ENCODE data around the gene TPPP3.

Gene TPPP3

DNA sequence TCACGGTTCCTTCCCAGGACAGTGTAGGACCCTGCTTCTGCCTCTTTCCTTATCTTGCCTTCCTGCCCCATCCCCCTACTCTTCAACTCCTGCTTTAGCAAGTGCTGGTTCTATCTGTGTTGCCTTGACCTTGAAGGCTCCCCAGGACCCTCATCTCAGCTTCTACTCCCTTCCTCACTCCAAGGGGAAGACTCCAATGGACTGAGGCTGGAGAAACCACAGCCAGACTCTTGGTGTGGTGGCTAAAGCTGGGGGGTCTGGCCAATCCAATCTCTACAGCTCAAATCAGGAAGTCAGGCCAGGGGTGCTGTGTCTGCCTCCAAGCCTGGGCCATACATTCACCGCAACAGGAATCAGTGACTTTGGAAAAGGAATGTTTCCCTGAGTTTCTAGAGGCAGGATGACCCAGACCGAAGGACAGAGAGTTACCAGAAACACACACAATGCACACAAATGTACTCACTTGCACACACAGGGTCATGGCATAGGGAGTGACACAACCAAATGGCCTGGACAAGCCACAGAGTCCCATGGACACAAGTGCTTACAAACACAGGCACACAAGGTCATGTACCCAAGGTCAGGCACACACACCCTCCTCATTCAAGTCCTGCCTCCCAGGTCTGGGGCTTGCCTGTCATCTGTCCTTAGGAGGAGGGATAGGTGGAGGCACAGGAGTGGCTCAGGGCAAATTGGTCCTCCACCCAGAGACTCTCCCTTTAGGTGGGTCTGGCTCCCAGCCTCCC lies 35.9 kb upstream of the TPPP3 start:
- Histone ChIP-seq H3K79me2 (ENCODE audit: insufficient read depth, low read length) (no peaks in the 10 kb centered on the region), H3K27me3 (ENCODE audit: insufficient read depth, low read length) (peaks cover 20% of the 10 kb centered on the region; the same call in 1 of the 2 replicates), H3K4me2 (ENCODE audit: low read length) (no peak overlapping the region), H3K36me3 (ENCODE audit: insufficient read depth, low read length) (no peaks in the 10 kb centered on the region), H3K27ac (ENCODE audit: low read depth, low read length, poor library complexity, severe bottlenecking) (no peak overlapping the region), H4K20me1 (ENCODE audit: insufficient read depth, low read length) (no peaks in the 10 kb centered on the region), H3K4me1 (ENCODE audit: insufficient read depth, low read length, severe bottlenecking) (peaks cover 11% of the 10 kb centered on the region), H3K4me3 (ENCODE audit: low read depth, low read length, poor library complexity, severe bottlenecking) (no peak overlapping the region), H3K9ac (ENCODE audit: low read length) (no peak overlapping the region), H3K9me3 (ENCODE audit: low read length) (no peaks in the 10 kb centered on the region), H3K9me2 (ENCODE audit: low read depth, low read length) (no peaks in the 10 kb centered on the region), H3F3A (ENCODE audit: insufficient read depth, low read length) (no peaks in the 10 kb centered on the region), H2AFZ (ENCODE audit: low read length) (no peak overlapping the region)
- no peak for TF ChIP-seq EZH2 (IDR thresholded peaks at IDR 0.05; ENCODE audit: borderline replicate concordance, low read length)
- TF ChIP-seq, protein P1, sequence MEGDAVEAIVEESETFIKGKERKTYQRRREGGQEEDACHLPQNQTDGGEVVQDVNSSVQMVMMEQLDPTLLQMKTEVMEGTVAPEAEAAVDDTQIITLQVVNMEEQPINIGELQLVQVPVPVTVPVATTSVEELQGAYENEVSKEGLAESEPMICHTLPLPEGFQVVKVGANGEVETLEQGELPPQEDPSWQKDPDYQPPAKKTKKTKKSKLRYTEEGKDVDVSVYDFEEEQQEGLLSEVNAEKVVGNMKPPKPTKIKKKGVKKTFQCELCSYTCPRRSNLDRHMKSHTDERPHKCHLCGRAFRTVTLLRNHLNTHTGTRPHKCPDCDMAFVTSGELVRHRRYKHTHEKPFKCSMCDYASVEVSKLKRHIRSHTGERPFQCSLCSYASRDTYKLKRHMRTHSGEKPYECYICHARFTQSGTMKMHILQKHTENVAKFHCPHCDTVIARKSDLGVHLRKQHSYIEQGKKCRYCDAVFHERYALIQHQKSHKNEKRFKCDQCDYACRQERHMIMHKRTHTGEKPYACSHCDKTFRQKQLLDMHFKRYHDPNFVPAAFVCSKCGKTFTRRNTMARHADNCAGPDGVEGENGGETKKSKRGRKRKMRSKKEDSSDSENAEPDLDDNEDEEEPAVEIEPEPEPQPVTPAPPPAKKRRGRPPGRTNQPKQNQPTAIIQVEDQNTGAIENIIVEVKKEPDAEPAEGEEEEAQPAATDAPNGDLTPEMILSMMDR (IDR thresholded peaks at IDR 0.05; ENCODE audit: low read length), result no peak

- peaks cover 11% of the 10 kb centered on the region for H3K4me1 ChIP-seq (ENCODE audit: insufficient read depth, low read length, severe bottlenecking)
- H3K9ac ChIP-seq (ENCODE audit: low read length), result no peak overlapping the region
- no peaks in the 10 kb centered on the region for H3K9me2 ChIP-seq (ENCODE audit: low read depth, low read length)
- no peak overlapping the region for H3K4me3 ChIP-seq (ENCODE audit: low read depth, low read length, poor library complexity, severe bottlenecking)
- H3K79me2 ChIP-seq (ENCODE audit: insufficient read depth, low read length), result no peaks in the 10 kb centered on the region
- TF ChIP-seq EZH2 (IDR thresholded peaks at IDR 0.05; ENCODE audit: borderline replicate concordance, low read length), result no peak
- TF ChIP-seq, protein P1 (IDR thresholded peaks at IDR 0.05; ENCODE audit: low read length), result peak; percentile 73
- no peaks in the 10 kb centered on the region for H3F3A ChIP-seq (ENCODE audit: insufficient read depth, low read length)
- H3K27ac ChIP-seq (ENCODE audit: low read depth, low read length, poor library complexity, severe bottlenecking), result no peak overlapping the region
- H2AFZ ChIP-seq (ENCODE audit: low read length), result no peak overlapping the region
- H4K20me1 ChIP-seq (ENCODE audit: insufficient read depth, low read length), result no peaks in the 10 kb centered on the region
- no peaks in the 10 kb centered on the region for H3K9me3 ChIP-seq (ENCODE audit: low read length)
- no peak overlapping the region for H3K4me2 ChIP-seq (ENCODE audit: low read length)
- H3K36me3 ChIP-seq (ENCODE audit: insufficient read depth, low read length), result no peaks in the 10 kb centered on the region
- peaks cover 20% of the 10 kb centered on the region; the same call in 1 of the 2 replicates for H3K27me3 ChIP-seq (ENCODE audit: insufficient read depth, low read length)
These were observed 34.9 kb upstream of the TPPP3 start for GRCh38 chr16:67428146-67428731.

GRCh38 chr16:67426950-67427349 lies 33.7 kb upstream of the TPPP3 start:
- H3K4me1 ChIP-seq (ENCODE audit: insufficient read depth, low read length, severe bottlenecking), result peaks cover 11% of the 10 kb centered on the region
- no peaks in the 10 kb centered on the region for H3K79me2 ChIP-seq (ENCODE audit: insufficient read depth, low read length)
- no peaks in the 10 kb centered on the region for H3K9me2 ChIP-seq (ENCODE audit: low read depth, low read length)
- no peaks in the 10 kb centered on the region for H4K20me1 ChIP-seq (ENCODE audit: insufficient read depth, low read length)
- no peak overlapping the region for H3K4me2 ChIP-seq (ENCODE audit: low read length)
- no peak for TF ChIP-seq EZH2 (IDR thresholded peaks at IDR 0.05; ENCODE audit: borderline replicate concordance, low read length)
- TF ChIP-seq, protein P1 (IDR thresholded peaks at IDR 0.05; ENCODE audit: low read length), result no peak
- H3K4me3 ChIP-seq (ENCODE audit: low read depth, low read length, poor library complexity, severe bottlenecking), result no peak overlapping the region
- H3F3A ChIP-seq (ENCODE audit: insufficient read depth, low read length), result no peaks in the 10 kb centered on the region
- H3K36me3 ChIP-seq (ENCODE audit: insufficient read depth, low read length), result no peaks in the 10 kb centered on the region
- no peak overlapping the region for H2AFZ ChIP-seq (ENCODE audit: low read length)
- H3K27me3 ChIP-seq (ENCODE audit: insufficient read depth, low read length), result peaks cover 20% of the 10 kb centered on the region; the same call in 1 of the 2 replicates
- H3K9me3 ChIP-seq (ENCODE audit: low read length), result no peaks in the 10 kb centered on the region
- H3K27ac ChIP-seq (ENCODE audit: low read depth, low read length, poor library complexity, severe bottlenecking), result no peak overlapping the region
- H3K9ac ChIP-seq (ENCODE audit: low read length), result no peak overlapping the region
